Measurements from ENCODE around the gene KLK15.

Gene KLK15

GRCh38 chr19:50780753-50781435 lies 52.5 kb downstream of the KLK15 start:
- Mint-ChIP-seq H3K27me3 (peaks cover 66% of the 10 kb centered on the region), H3K27ac (ENCODE audit: low read depth) (no peak overlapping the region), H3K9me3 (no peaks in the 10 kb centered on the region), H3K36me3 (ENCODE audit: insufficient read depth) (no peaks in the 10 kb centered on the region), H3K4me1 (no peaks in the 10 kb centered on the region), H3K4me3 (no peak overlapping the region)
- no peak for DNase-seq (ENCODE audit: low spot score in 2 of 2)
- no peak for ATAC-seq (replicated peaks; ENCODE audit: extremely low read depth, poor library complexity, severe bottlenecking)

GRCh38 chr19:50779504-50780457 lies 53.6 kb downstream of the KLK15 start:
- Mint-ChIP-seq H3K36me3 (ENCODE audit: insufficient read depth) (no peaks in the 10 kb centered on the region), H3K9me3 (no peaks in the 10 kb centered on the region), H3K27me3 (peaks cover 78% of the 10 kb centered on the region), H3K27ac (ENCODE audit: low read depth) (no peak overlapping the region), H3K4me1 (no peaks in the 10 kb centered on the region), H3K4me3 (no peak overlapping the region)
- ATAC-seq (replicated peaks; ENCODE audit: extremely low read depth, poor library complexity, severe bottlenecking) = no peak
- DNase-seq (ENCODE audit: low spot score in 2 of 2) = no peak

DNA sequence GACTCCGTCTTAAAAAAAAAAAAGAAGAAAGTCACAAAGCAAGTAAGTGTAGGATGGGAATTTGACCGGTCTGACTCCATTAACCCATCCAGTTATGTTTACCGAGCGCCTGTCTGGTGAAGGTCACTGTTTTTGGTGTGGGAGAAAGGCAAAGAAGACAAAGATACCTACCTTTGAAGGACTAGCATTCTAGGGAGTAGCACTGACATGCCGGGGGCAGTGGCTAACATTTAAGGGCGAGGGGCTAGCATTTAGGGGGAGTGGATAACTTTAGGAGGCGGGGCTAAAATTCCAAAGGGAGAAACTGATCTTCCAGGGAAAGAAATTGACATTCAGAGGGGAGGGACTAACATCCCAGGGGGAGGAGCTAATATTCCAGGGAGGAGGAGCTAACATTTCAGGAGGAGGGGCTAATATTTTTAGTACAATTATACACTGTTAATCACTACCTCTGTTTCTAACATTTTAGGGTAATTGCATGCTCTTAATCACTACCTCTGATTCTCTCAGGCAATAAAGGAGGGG lies 54.4 kb downstream of the KLK15 start:
- H3K9me3 Mint-ChIP-seq = no peaks in the 10 kb centered on the region

GRCh38 chr19:50777830-50778303 lies 55.5 kb downstream of the KLK15 start:
- no peak overlapping the region for H3K4me3 Mint-ChIP-seq
- no peaks in the 10 kb centered on the region for H3K9me3 Mint-ChIP-seq
- DNase-seq (ENCODE audit: low spot score in 2 of 2) (no peak), ATAC-seq (replicated peaks; ENCODE audit: extremely low read depth, poor library complexity, severe bottlenecking) (no peak)
- no peaks in the 10 kb centered on the region for H3K36me3 Mint-ChIP-seq (ENCODE audit: insufficient read depth)
- peaks cover 78% of the 10 kb centered on the region for H3K27me3 Mint-ChIP-seq
- H3K27ac Mint-ChIP-seq (ENCODE audit: low read depth) = no peak overlapping the region
- H3K4me1 Mint-ChIP-seq = no peaks in the 10 kb centered on the region

More for the DNA sequence above, 54.4 kb downstream of the KLK15 start:
- Mint-ChIP-seq H3K27me3 (peaks cover 80% of the 10 kb centered on the region), H3K36me3 (ENCODE audit: insufficient read depth) (no peaks in the 10 kb centered on the region), H3K4me1 (no peaks in the 10 kb centered on the region), H3K27ac (ENCODE audit: low read depth) (no peak overlapping the region), H3K4me3 (no peak overlapping the region)
- ATAC-seq (replicated peaks; ENCODE audit: extremely low read depth, poor library complexity, severe bottlenecking) (no peak), DNase-seq (ENCODE audit: low spot score in 2 of 2) (no peak)

GRCh38 chr19:50777261-50777660 lies 56.1 kb downstream of the KLK15 start:
- ATAC-seq (replicated peaks; ENCODE audit: extremely low read depth, poor library complexity, severe bottlenecking) = no peak
- H3K27me3 Mint-ChIP-seq = peaks cover 72% of the 10 kb centered on the region
- H3K9me3 Mint-ChIP-seq = no peaks in the 10 kb centered on the region
- DNase-seq (ENCODE audit: low spot score in 2 of 2) = no peak
- no peak overlapping the region for H3K27ac Mint-ChIP-seq (ENCODE audit: low read depth)
- H3K4me1 Mint-ChIP-seq = no peaks in the 10 kb centered on the region
- no peaks in the 10 kb centered on the region for H3K36me3 Mint-ChIP-seq (ENCODE audit: insufficient read depth)
- H3K4me3 Mint-ChIP-seq = no peak overlapping the region

GRCh38 chr19:50776131-50776530 lies 57.2 kb downstream of the KLK15 start:
- Mint-ChIP-seq H3K9me3 (no peaks in the 10 kb centered on the region), H3K27ac (ENCODE audit: low read depth) (no peak overlapping the region), H3K36me3 (ENCODE audit: insufficient read depth) (no peaks in the 10 kb centered on the region), H3K27me3 (peaks cover 61% of the 10 kb centered on the region), H3K4me1 (no peaks in the 10 kb centered on the region), H3K4me3 (no peak overlapping the region)
- DNase-seq (ENCODE audit: low spot score in 2 of 2) (no peak), ATAC-seq (replicated peaks; ENCODE audit: extremely low read depth, poor library complexity, severe bottlenecking) (no peak)

All from central memory CD8-positive, alpha-beta T cell (primary cell).